ENCODE results near the gene FAM181A.

FAM181A gene

DNA sequence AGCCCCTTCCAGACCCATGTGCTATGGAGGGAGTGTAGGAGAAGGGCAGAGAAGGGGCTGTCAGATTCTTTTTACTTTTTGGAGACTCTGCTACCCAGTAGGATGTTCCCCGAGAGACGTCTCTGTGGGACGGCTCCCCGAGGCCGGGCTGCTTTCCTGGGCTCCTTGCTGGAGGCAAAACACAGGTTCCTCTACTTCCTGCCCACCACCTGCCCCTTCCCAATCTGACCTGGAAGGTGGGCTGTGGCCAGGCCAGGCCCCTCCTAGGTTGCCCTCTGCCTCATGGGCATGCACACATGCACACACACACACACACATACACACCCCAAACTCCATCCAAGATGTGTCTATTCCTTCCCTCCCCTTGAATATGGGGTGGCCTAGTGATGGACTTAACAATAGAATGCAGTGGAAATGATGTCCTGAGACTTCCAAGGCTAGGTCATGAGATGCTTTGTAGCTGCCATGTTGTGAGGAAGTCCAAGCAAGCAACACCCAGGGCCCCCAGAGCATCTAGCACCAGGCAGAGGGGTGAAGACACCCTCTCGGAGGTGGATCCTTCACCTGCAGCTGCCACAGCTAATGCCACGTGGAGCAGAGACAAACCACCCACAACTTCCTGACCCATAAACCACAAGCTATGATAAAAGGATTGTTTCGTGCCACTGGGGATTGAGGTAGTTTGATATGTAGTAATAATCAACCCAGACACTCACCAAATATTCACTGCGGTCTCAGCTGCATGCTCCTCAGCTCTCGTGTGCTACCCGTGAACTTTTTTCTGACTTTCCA lies 50.8 kb downstream of the FAM181A start:
- DNase-seq (ENCODE audit: low read depth in 2 of 2) = no peak
- TF ChIP-seq, protein P1, sequence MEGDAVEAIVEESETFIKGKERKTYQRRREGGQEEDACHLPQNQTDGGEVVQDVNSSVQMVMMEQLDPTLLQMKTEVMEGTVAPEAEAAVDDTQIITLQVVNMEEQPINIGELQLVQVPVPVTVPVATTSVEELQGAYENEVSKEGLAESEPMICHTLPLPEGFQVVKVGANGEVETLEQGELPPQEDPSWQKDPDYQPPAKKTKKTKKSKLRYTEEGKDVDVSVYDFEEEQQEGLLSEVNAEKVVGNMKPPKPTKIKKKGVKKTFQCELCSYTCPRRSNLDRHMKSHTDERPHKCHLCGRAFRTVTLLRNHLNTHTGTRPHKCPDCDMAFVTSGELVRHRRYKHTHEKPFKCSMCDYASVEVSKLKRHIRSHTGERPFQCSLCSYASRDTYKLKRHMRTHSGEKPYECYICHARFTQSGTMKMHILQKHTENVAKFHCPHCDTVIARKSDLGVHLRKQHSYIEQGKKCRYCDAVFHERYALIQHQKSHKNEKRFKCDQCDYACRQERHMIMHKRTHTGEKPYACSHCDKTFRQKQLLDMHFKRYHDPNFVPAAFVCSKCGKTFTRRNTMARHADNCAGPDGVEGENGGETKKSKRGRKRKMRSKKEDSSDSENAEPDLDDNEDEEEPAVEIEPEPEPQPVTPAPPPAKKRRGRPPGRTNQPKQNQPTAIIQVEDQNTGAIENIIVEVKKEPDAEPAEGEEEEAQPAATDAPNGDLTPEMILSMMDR (IDR thresholded peaks at IDR 0.05; ENCODE audit: low read depth, low read length) = no peak
- no peak overlapping the region for H3K4me3 ChIP-seq (replicated peaks in 1 of 2; ENCODE audit: low read depth in 2 of 2, low read length in 2 of 2)

DNA sequence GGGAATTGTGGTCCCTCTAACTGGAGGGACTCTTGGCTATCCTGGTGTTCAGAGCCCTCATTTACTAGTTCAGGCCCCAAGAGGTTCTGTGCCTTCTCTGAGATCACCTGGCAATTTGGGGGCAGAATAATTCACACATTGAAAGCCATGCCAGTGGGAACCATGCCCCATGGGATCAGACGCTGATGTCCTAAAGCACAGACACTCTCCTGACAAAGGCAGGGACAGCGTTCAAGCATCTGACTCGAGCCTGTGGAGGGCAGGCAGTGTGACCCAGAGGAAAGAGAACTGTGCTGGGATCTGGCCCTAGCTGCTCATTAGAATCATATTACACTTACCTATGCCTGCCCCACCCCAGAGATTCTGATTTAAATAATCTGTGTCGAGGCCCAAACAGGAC lies 51.6 kb downstream of the FAM181A start:
- DNase-seq (ENCODE audit: low read depth in 2 of 2) = no peak
- no peak overlapping the region for H3K4me3 ChIP-seq (replicated peaks in 1 of 2; ENCODE audit: low read depth in 2 of 2, low read length in 2 of 2)
- TF ChIP-seq, protein P1 (IDR thresholded peaks at IDR 0.05; ENCODE audit: low read depth, low read length) = no peak
